Measurements from ENCODE around the gene CTSH.
"Not testable (repeated sequence)": the region's sequence is repeated elsewhere in the genome, so short reads cannot be mapped to it uniquely, and the experiment has no call there.

The CTSH gene

DNA sequence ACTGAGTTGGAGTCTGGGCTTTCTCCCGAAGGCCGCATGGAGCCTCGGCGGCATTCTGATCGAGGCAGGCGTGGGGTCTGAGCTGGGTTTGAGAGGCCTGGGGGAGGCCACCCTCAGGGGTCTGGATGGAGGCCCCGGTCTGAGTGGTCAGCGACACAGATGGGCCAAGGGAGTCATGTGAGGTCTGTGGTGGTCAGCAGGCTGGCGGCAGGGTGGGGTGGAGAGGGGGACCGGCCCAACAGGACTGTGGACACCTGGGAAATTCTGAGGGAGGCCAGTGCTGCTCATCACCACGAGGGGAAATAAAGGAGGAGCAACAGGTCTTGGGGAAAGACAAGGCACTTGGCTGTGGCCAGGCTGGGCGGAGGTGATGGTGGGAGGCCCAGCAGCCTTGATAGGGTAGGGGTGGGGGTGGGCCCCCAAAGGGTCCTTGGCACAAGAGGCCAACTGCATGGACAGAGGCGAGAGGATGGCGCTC lies 16.2 kb downstream of the CTSH start:
- in situ Hi-C loops (cut with HindIII; ENCODE audit: low pct_ligation_motif_present, low pct_unique_long_range_greater_than_20kb, low sequenced_read_pairs): no loop called here
- no peak for DNase-seq

DNA sequence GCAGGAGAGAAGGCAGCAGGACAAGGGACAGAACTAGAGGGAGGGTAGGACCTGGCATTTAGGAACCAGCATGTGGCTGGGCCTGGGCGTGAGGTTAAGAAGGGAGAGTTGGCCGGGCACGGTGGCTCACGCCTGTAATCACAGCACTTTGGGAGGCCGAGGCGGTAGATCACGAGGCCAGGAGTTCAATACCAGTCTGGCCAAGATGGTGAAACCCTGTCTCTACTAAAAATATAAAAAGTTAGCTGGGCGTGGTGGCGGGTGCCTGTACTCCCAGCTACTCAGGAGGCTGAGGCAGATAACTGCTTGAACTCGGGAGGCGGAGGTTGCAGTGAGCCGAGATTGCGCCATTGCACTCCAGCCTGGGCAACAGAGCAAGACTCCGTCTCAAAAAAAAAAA lies 16.7 kb downstream of the CTSH start:
- in situ Hi-C loops (cut with HindIII; ENCODE audit: low pct_ligation_motif_present, low pct_unique_long_range_greater_than_20kb, low sequenced_read_pairs); DNase-seq: not testable (repeated sequence)

- in situ Hi-C loops (cut with HindIII; ENCODE audit: low pct_ligation_motif_present, low pct_unique_long_range_greater_than_20kb, low sequenced_read_pairs): no loop called here
- no peak for DNase-seq
These were observed 17.6 kb downstream of the CTSH start for GRCh38 chr15:78927077-78927790.

- in situ Hi-C loops (cut with HindIII; ENCODE audit: low pct_ligation_motif_present, low pct_unique_long_range_greater_than_20kb, low sequenced_read_pairs): no loop called here
- no peak for DNase-seq
These were observed 18.7 kb downstream of the CTSH start for GRCh38 chr15:78925956-78926743.

- in situ Hi-C loops (cut with HindIII; ENCODE audit: low pct_ligation_motif_present, low pct_unique_long_range_greater_than_20kb, low sequenced_read_pairs): no loop called here
- DNase-seq: no peak
These were observed 19.7 kb downstream of the CTSH start for GRCh38 chr15:78925076-78925624.

DNA sequence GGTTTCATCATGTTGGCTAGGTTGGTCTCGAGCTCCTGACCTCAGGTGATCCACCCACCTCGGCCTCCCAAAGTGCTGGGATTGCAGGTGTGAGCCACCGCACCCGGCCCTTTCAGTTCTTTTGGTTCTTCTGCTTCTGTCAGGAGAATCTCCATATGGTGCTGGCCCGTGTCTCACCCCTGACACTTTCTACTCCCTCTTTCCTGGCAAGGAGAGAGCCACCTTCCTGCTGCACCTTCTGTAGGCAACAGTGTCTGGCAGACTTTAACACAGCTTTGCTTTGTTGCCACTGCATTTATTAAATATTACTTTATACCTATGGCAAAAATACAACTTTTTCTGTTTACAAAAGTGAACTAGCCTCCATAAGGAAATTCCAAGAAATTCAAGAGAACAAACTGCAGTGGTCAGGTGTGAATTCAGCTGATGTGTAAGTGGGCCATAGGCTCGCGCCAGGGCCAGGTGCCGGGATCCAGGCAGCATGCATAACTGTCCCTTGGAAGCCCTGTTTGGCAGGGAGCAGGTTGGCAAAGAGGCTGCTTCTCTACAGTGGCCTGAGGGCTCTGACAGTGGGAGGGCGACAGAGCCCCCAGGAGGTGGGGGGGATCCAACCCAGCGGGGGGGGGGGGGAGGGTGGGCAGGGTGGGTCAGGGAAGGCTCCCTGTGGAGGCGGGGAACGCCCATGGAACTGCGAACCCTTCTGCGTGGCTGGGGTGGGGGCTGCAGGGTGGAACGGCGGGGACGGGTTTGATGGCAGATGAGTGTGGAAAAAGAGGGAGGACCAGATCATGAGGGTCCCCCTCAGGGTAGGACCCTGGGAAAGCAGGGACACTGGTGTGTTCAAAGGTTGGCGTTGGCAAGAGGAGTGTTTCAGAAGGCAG lies 21.1 kb downstream of the CTSH start:
- in situ Hi-C loops (cut with HindIII; ENCODE audit: low pct_ligation_motif_present, low pct_unique_long_range_greater_than_20kb, low sequenced_read_pairs): no loop called here
- DNase-seq: no peak

GRCh38 chr15:78923015-78923414 lies 21.8 kb downstream of the CTSH start:
- DNase-seq: no peak
- in situ Hi-C loops (cut with HindIII; ENCODE audit: low pct_ligation_motif_present, low pct_unique_long_range_greater_than_20kb, low sequenced_read_pairs): no loop called here

DNA sequence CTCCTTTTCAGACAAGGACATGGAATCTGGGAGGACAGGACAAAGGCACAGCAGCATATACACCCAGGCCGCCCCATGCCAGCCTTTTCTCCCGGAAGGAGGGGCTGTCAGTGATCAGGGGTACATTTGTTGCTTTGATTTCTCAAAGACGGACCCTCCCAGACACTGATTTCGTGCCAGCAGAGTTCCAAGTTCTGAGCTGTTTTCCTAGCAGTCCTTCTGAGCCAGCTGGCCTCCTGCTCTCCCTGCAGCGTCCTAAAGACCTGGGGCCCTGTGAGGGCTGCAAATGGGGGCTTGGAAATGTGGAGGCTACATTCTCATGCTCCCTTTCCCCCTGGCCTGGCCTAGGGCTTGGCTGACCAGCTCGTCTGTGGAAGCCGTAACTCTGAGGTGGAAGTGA lies 22.3 kb downstream of the CTSH start:
- in situ Hi-C loops (cut with HindIII; ENCODE audit: low pct_ligation_motif_present, low pct_unique_long_range_greater_than_20kb, low sequenced_read_pairs): no loop called here
- no peak for DNase-seq

GRCh38 chr15:78921940-78922339 lies 22.9 kb downstream of the CTSH start:
- DNase-seq: no peak
- in situ Hi-C loops (cut with HindIII; ENCODE audit: low pct_ligation_motif_present, low pct_unique_long_range_greater_than_20kb, low sequenced_read_pairs): no loop called here

GRCh38 chr15:78921517-78921916 lies 23.3 kb downstream of the CTSH start:
- in situ Hi-C loops (cut with HindIII; ENCODE audit: low pct_ligation_motif_present, low pct_unique_long_range_greater_than_20kb, low sequenced_read_pairs): no loop called here
- no peak for DNase-seq

DNA sequence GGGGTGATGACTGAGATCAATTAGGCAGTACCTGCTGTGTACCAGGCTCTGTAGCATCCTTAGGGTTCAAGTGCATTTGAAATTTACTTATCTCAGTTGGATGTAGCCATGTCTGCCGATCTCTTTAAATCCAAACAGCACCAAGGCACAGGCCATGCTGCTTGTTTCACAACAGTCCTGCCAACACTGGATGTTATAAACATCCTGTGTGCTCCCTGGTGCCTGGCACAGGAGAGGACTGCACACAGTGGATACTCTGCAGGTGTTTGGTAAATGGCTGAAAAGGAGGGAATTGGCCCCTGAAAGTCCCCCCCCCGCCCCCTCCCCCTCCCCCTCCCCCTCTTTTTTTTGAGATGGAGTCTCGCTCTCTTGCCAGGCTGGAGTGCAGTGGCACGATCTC lies 27.0 kb downstream of the CTSH start:
- in situ Hi-C loops (cut with HindIII; ENCODE audit: low pct_ligation_motif_present, low pct_unique_long_range_greater_than_20kb, low sequenced_read_pairs): no loop called here
- no peak for DNase-seq

DNA sequence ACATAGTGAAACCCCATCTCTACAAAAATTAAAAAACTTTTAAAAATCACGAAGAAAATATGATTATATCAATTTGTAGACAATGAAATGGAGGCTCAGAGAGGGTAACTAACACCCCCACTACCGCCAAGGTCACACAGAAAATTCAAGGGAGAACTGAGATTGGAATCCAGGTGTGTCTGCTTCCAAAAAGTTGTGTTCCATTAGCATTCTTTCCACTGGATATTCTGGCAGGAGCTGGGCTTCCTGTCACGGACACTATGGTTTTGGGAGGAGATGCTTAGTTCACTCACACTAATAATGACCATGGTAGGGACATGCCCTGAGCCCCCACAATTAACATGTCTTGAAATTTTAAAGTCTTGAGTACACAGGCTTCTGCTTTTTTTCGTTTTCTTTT lies 28.8 kb downstream of the CTSH start:
- in situ Hi-C loops (cut with HindIII; ENCODE audit: low pct_ligation_motif_present, low pct_unique_long_range_greater_than_20kb, low sequenced_read_pairs): no loop called here
- no peak for DNase-seq

GRCh38 chr15:78915341-78916087 lies 29.3 kb downstream of the CTSH start:
- in situ Hi-C loops (cut with HindIII; ENCODE audit: low pct_ligation_motif_present, low pct_unique_long_range_greater_than_20kb, low sequenced_read_pairs): no loop called here
- no peak for DNase-seq

GRCh38 chr15:78914027-78914764 lies 30.6 kb downstream of the CTSH start:
- peak; percentile 12 for DNase-seq
- in situ Hi-C loops (cut with HindIII; ENCODE audit: low pct_ligation_motif_present, low pct_unique_long_range_greater_than_20kb, low sequenced_read_pairs): no loop called here

DNA sequence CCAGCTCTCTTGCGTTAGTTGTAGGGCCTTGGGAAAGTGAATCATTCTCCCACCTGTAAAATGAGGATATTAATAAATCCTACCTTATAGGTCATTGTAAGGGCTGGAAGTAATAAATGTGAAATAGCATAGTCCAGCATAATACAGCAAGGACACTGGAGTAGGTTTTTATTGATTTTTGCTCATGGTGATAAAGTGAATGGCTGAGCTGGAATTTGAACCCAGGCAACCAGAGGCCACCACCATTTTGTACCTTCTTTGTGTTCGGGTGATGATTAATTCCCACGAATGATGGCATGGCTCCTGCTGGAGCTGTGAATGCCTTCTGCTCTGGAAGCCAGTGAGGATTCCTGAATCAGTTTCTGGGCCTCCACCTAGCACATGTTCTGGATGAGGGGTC lies 31.8 kb downstream of the CTSH start:
- in situ Hi-C loops (cut with HindIII; ENCODE audit: low pct_ligation_motif_present, low pct_unique_long_range_greater_than_20kb, low sequenced_read_pairs): no loop called here
- no peak for DNase-seq

DNA sequence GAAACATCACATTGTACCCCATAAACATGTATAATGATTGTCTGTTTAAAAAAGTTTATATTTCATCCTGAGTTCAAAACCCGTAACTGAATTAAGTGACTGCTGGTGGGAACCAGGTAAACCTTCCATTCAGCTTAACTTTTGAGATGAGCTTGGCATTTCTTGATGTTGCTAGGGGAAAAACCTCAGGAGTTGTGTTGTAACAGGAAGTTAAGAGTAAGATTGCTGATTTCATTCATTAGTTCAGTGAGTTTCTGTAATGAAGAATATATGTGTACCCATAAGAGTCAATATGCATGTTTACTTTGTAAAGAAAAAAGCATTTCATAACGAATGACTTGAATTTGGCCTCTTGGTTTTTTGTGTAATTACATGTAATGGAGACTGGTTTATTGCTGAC lies 32.5 kb downstream of the CTSH start:
- in situ Hi-C loops (cut with HindIII; ENCODE audit: low pct_ligation_motif_present, low pct_unique_long_range_greater_than_20kb, low sequenced_read_pairs): no loop called here

DNA sequence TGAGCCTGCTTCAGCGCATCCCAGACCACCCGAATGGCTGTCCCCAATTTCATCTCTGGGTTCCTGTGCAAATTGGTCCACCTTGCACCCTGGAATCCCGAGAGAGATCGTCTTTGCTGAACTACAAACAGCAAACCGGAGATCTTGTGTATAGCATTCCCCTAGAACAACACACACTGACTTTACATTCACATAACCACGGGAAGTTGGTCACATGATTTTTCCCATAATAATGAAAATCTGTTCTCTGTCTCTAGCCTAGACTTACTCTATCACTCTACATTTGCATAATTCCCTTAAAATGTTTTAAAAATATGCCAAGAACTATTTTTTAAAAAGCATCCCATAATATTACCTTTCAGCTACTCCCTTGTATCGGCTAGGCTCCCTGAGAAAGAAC lies 34.6 kb downstream of the CTSH start:
- in situ Hi-C loops (cut with HindIII; ENCODE audit: low pct_ligation_motif_present, low pct_unique_long_range_greater_than_20kb, low sequenced_read_pairs): no loop called here
- DNase-seq: no peak

More for the DNA sequence above, 32.5 kb downstream of the CTSH start:
- DNase-seq: no peak

All from ACHN (cell line).